Upper lobe of left lung (tissue), 6 donors: Measurements from ENCODE around the gene EVL. TPM values are rescaled to one million over a fixed set of nuclear protein-coding genes. Genes with fewer than 3 reads are reported as not detected.

Experiments
- ATAC-seq, 2 donors: fragments of 200-7000 bp; cut with Tn5 transposase; one replicate each; pipeline ENCODE4 v1.9.1; 2022; ENCODE audit warnings: mild to moderate bottlenecking in 2 of 2, moderate library complexity in 2 of 2; ENCODE audit not compliant: low FRiP score in 2 of 2
- DNase-seq, 2 donors: peaks; one replicate each; pipeline ENCODE4 v3.0.0-alpha.2; 2019 to 2020
- H3K27ac ChIP-seq, 4 donors: fragments of 200-600 bp; sonication (generic); one replicate each; pipeline ENCODE4 v1.5.1; 2016 to 2019
- H3K27me3 ChIP-seq, 4 donors: fragments of 200-600 bp; sonication (generic); one replicate each; pipeline ENCODE4 v1.5.1; 2017 to 2019
- H3K36me3 ChIP-seq, 4 donors: fragments of 200-600 bp; sonication (generic); one replicate each; pipeline ENCODE4 v1.5.1; 2016 to 2019
- H3K4me1 ChIP-seq, 4 donors: fragments of 200-600 bp; sonication (generic); one replicate each; pipeline ENCODE4 v1.5.1; 2018 to 2019
- H3K4me3 ChIP-seq, 4 donors: fragments of 200-600 bp; sonication (generic); one replicate each; pipeline ENCODE4 v1.5.1; 2017 to 2019; ENCODE audit warnings: mild to moderate bottlenecking in 2 of 4, moderate library complexity in 1 of 4
- H3K9me3 ChIP-seq, 4 donors: fragments of 200-600 bp; sonication (generic); one replicate each; pipeline ENCODE4 v1.5.1; 2018 to 2019
- EP300 ChIP-seq, 4 donors: sonication (generic); formaldehyde crosslinking; IDR thresholded peaks; one replicate each; pipeline ENCODE4 v1.5.1; 2017; ENCODE audit warnings: antibody characterized with exemption in 4 of 4, control low read depth in 2 of 4
- POLR2A ChIP-seq, 4 donors: fragments of 450-650 bp; IDR thresholded peaks; one replicate each; pipeline ENCODE4 v1.5.1; 2016 to 2017; ENCODE audit warnings: antibody characterized with exemption in 4 of 4, mild to moderate bottlenecking in 2 of 4
- POLR2AphosphoS5 ChIP-seq, 2 donors: sonication (generic); formaldehyde crosslinking; IDR thresholded peaks; one replicate each; pipeline ENCODE4 v1.5.1; 2017; ENCODE audit warnings: antibody characterized with exemption in 2 of 2
- WGBS, 2 donors: methylation state at CpG; one replicate each; pipeline ENCODE4 v1.1.5; 2017 to 2018; 5-methylcytosine and 5-hydroxymethylcytosine counted together
- total RNA-seq, 6 donors: library from RNA; depleted of rRNA in 4 of 6; stranded (reverse); fragments of >200 nt in 4 of 6; gene quantifications; one replicate each; pipeline versions ENCODE4 v1.1.0 to v1.2.1, GENCODE V29; 2016 to 2021
- TF ChIP-seq, protein P1 (sequence below), 6 experiments: fragments of 450-650 bp in 4 of 6; fragments of 200-600 bp in 2 of 6; sonication (generic) in 2 of 6; IDR thresholded peaks; one replicate each; pipeline ENCODE4 v1.5.1; 2016 to 2019; ENCODE audit warnings: antibody characterized with exemption in 6 of 6
- donor health status: DM: no; HTN: no; CAD: no; lungs with moderate emphysema.
- donor health status: DM: no; HTN: yes; CAD: no; lungs with severe emphysema.

EVL gene
- total RNA-seq, 6 donors from 2014 or later = 69.6 to 222 (median 140) TPM

DNA sequence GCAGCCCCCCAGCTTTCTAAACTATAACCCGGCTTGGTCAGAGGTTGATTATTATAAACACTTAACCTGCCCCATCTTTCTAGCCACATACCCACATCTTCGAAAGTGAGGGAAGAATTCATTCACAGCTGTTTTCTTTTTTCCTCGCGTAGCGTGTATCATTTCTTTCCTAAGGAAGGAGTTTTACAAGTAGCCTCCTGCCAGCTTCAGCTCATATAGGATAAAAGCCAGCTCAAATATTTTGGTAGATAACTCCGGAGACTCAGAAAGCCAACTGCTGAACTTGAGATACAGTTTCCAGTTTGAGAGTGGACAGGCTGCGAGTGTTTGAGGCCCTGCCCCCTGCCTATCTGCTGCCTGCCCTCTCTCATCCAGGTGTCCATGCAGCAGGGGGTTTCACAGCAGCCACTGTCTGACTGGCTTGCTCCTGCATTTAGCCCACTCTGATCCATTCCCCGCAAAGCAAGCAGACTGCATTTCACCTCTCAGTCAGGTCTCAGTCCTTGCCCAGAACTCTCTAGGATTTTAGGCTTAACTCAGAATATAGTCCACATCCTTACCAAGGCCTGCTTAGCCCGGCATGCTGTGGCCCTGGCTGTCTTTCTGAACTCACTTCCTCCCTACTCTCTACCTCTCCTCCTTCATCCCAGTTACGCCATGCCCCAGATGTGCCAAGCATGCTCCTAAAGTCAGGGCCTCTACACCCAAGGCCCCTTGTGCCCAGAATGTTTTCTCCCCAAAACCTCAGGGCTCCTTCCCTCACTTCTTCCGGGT, 46.9 kb downstream of the EVL start:
- no peak overlapping the region for H3K4me3 ChIP-seq
- ATAC-seq (no peak), DNase-seq (no peak)
- 82% methylated on average over 11 of the region's 11 CpGs for WGBS, 2 donors
- H3K27me3 ChIP-seq = no peaks in the 10 kb centered on the region
- no peaks in the 10 kb centered on the region for H3K36me3 ChIP-seq
- no peak overlapping the region for H3K27ac ChIP-seq
- no peaks in the 10 kb centered on the region for H3K9me3 ChIP-seq
- no peak for TF ChIP-seq POLR2A (IDR thresholded peaks at IDR 0.05)
- no peak for TF ChIP-seq POLR2AphosphoS5 (IDR thresholded peaks at IDR 0.05)
- TF ChIP-seq EP300 (IDR thresholded peaks at IDR 0.05) = no peak
- TF ChIP-seq, protein P1, sequence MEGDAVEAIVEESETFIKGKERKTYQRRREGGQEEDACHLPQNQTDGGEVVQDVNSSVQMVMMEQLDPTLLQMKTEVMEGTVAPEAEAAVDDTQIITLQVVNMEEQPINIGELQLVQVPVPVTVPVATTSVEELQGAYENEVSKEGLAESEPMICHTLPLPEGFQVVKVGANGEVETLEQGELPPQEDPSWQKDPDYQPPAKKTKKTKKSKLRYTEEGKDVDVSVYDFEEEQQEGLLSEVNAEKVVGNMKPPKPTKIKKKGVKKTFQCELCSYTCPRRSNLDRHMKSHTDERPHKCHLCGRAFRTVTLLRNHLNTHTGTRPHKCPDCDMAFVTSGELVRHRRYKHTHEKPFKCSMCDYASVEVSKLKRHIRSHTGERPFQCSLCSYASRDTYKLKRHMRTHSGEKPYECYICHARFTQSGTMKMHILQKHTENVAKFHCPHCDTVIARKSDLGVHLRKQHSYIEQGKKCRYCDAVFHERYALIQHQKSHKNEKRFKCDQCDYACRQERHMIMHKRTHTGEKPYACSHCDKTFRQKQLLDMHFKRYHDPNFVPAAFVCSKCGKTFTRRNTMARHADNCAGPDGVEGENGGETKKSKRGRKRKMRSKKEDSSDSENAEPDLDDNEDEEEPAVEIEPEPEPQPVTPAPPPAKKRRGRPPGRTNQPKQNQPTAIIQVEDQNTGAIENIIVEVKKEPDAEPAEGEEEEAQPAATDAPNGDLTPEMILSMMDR (IDR thresholded peaks at IDR 0.05) = no peak
- H3K4me1 ChIP-seq = peaks cover 15 to 23% (median 18%) of the 10 kb centered on the region in 4 donors

DNA sequence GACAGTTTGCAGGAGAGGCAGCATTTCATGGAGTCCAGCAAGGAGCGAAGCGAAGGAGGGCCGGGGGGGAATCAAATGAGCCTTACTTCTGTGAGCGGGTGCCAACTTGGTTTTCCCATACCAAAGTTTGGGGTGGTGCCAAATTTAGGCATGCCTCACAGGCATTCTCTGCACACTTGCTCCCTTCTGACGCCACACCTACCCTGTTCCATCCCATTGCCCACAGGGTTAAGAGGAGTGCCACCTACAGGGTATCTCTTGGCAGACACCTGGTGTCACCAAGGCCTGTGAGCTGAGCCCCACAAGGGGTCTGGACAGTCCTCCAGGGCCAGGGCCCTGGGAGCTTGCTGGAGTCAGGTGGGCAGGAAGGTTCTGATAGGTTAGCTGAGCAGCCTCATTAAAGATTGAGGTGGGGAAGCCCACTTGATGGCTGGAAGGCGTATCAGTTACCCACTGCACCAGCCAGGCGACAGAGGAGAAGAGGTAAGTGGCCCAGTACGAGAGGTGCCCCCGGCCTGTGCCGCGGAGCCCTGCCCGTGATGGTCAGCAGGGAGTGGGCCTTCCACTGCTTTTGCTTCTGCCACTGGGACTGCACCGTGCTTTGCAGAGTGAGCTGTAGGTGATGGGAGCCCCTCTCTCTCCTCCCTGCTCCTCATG, 49.0 kb downstream of the EVL start:
- H3K36me3 ChIP-seq = no peaks in the 10 kb centered on the region
- 94 to 96% methylated on average over 7 to 13 of the region's 13 CpGs for WGBS, 2 donors
- no peak for TF ChIP-seq EP300 (IDR thresholded peaks at IDR 0.05)
- TF ChIP-seq, protein P1 (IDR thresholded peaks at IDR 0.05) = no peak
- no peak for TF ChIP-seq POLR2A (IDR thresholded peaks at IDR 0.05)
- no peak for TF ChIP-seq POLR2AphosphoS5 (IDR thresholded peaks at IDR 0.05)

DNA sequence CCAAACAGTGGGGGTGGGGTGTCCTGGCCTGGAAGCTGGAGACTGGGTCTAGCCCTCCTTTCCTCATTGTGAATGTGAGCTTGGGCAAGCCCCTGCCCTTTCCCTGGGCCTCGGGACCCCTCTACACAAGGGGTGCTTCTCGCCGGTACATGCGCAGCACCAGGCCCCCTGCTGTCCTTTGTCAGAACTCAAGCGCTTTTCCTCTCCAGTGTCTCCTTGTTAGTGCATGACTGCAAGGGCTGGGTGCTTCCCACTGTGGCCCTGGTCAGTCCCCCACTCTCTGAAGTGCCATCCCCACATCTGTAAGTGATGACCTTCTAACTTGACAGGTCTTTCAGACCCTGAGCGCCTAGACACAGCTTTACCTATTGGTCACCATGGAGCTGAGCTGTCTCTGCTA, 50.0 kb downstream of the EVL start:
- DNase-seq = no peak
- no peak overlapping the region for H3K27ac ChIP-seq
- no peaks in the 10 kb centered on the region for H3K27me3 ChIP-seq
- H3K36me3 ChIP-seq = no peaks in the 10 kb centered on the region
- no peak overlapping the region for H3K4me3 ChIP-seq
- TF ChIP-seq POLR2AphosphoS5 (IDR thresholded peaks at IDR 0.05) = no peak
- TF ChIP-seq POLR2A (IDR thresholded peaks at IDR 0.05) = no peak
- TF ChIP-seq EP300 (IDR thresholded peaks at IDR 0.05) = no peak
- TF ChIP-seq, protein P1 (IDR thresholded peaks at IDR 0.05) = no peak
- WGBS, 2 donors = 94% methylated on average over 6 of the region's 6 CpGs
- no peaks in the 10 kb centered on the region for H3K9me3 ChIP-seq
- no peak for ATAC-seq
- H3K4me1 ChIP-seq = no peaks in the 10 kb centered on the region

More for the DNA sequence above, 49.0 kb downstream of the EVL start:
- ATAC-seq (no peak), DNase-seq (peak in 1 of 2 donors; percentile 72)
- Histone ChIP-seq H3K4me3 (no peak overlapping the region), H3K4me1 (peaks cover 0 to 2% (median 0%) of the 10 kb centered on the region in 4 donors), H3K9me3 (no peaks in the 10 kb centered on the region), H3K27ac (no peak overlapping the region), H3K27me3 (no peaks in the 10 kb centered on the region)

DNA sequence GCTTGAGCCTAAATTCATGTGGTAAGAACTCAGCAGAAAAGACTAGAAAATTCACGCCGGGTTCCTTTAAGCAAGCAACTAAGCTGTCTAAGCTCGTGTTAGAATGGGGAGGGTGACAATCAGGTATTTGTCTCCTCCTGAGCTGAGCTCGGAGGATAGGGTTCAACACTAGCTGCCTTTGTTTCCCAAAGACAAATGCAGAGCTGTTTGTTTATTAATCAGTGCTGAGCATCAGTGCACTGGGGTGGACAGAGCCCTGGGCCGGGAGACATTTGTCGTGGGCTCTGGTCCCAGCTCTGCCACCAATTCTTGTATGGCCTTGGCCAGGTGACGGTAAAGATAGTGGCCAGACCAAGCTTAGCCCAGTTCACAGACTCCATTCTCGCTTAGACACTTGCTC, 50.5 kb downstream of the EVL start:
- ATAC-seq = no peak
- no peaks in the 10 kb centered on the region for H3K4me1 ChIP-seq
- H3K9me3 ChIP-seq = no peaks in the 10 kb centered on the region
- H3K27ac ChIP-seq = no peak overlapping the region
- H3K27me3 ChIP-seq = no peaks in the 10 kb centered on the region
- no peak for TF ChIP-seq POLR2A (IDR thresholded peaks at IDR 0.05)
- TF ChIP-seq POLR2AphosphoS5 (IDR thresholded peaks at IDR 0.05) = no peak
- TF ChIP-seq, protein P1 (IDR thresholded peaks at IDR 0.05) = no peak
- no peak for TF ChIP-seq EP300 (IDR thresholded peaks at IDR 0.05)
- no peak overlapping the region for H3K4me3 ChIP-seq
- 94 to 99% methylated on average over 8 of the region's 8 CpGs for WGBS, 2 donors
- no peak for DNase-seq
- H3K36me3 ChIP-seq = no peaks in the 10 kb centered on the region
